Tibial artery (tissue), 4 donors: ENCODE data around the gene CASD1.

Experiments
- DNase-seq, 2 donors: peaks; one replicate each; pipeline ENCODE4 v3.0.0-alpha.2; 2019
- H3K27ac ChIP-seq, 2 donors: fragments of 200-600 bp; sonication (generic) in 1 of 2; 1 replicate in 1 of 2; 2 replicates in 1 of 2; pipeline ENCODE4 v1.5.1; 2018 to 2019; ENCODE audit warnings: mild to moderate bottlenecking in 1 of 2
- H3K27me3 ChIP-seq, 2 donors: fragments of 200-600 bp; sonication (generic) in 1 of 2; one replicate each; pipeline versions ENCODE4 v1.5.1 to v1.6.0; 2016 to 2019
- H3K36me3 ChIP-seq, 3 donors: fragments of 200-600 bp; sonication (generic) in 2 of 3; one replicate each; pipeline ENCODE4 v1.5.1; 2016 to 2019; ENCODE audit warnings: mild to moderate bottlenecking in 2 of 3
- H3K4me1 ChIP-seq, 4 donors: fragments of 200-600 bp; sonication (generic) in 2 of 4; 1 replicate in 3 of 4; 2 replicates in 1 of 4; pipeline ENCODE4 v1.5.1; 2016 to 2019
- H3K4me3 ChIP-seq, 2 donors: fragments of 200-600 bp; sonication (generic) in 1 of 2; 1 replicate in 1 of 2; 2 replicates in 1 of 2; pipeline ENCODE4 v1.5.1; 2018 to 2019; ENCODE audit warnings: mild to moderate bottlenecking in 2 of 2
- H3K9me3 ChIP-seq, 3 donors: fragments of 200-600 bp; sonication (generic) in 1 of 3; one replicate each; pipeline ENCODE4 v1.5.1; 2016 to 2019
- intact Hi-C: fragments of 100-400 bp; cut with DNase I; formaldehyde crosslinking; loops from one replicate; pipeline ENCODE4 v1.15.0; 2023; ENCODE audit warnings: low total_unique reads
- TF ChIP-seq, protein P1 (sequence below), 2 experiments: fragments of 200-600 bp in 1 of 2; fragments of 450-650 bp in 1 of 2; IDR thresholded peaks; one replicate each; pipeline ENCODE4 v1.5.1; 2017 to 2019; ENCODE audit warnings: antibody characterized with exemption in 2 of 2, mild to moderate bottlenecking in 1 of 2, moderate library complexity in 1 of 2

CASD1 gene

DNA sequence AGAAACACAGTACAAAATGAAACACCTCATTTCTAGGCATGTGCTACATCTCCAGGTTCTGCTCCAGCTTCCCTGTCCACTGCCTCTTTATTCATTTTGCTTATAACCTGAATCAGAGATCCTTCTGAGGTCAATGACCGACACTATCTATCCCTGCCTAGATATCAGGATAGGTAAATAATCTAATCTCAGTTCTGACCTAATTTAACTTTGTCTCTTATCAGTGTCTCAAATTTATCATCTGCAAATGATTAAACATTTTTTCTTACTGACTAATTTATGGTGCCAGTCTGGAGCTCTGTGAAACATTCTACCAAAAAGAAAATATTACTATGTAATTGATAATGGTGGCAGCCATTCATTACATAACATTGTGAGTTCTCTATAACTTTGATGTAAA, 85.3 kb downstream of the CASD1 start:
- Histone ChIP-seq H3K9me3 (no peaks in the 10 kb centered on the region), H3K36me3 (peaks cover 0 to 15% (median 4%) of the 10 kb centered on the region in 3 donors), H3K27ac (no peak overlapping the region), H3K4me3 (no peak overlapping the region), H3K27me3 (no peaks in the 10 kb centered on the region), H3K4me1 (no peaks in the 10 kb centered on the region)
- intact Hi-C loops = no loop called here
- DNase-seq = no peak
- TF ChIP-seq, protein P1, sequence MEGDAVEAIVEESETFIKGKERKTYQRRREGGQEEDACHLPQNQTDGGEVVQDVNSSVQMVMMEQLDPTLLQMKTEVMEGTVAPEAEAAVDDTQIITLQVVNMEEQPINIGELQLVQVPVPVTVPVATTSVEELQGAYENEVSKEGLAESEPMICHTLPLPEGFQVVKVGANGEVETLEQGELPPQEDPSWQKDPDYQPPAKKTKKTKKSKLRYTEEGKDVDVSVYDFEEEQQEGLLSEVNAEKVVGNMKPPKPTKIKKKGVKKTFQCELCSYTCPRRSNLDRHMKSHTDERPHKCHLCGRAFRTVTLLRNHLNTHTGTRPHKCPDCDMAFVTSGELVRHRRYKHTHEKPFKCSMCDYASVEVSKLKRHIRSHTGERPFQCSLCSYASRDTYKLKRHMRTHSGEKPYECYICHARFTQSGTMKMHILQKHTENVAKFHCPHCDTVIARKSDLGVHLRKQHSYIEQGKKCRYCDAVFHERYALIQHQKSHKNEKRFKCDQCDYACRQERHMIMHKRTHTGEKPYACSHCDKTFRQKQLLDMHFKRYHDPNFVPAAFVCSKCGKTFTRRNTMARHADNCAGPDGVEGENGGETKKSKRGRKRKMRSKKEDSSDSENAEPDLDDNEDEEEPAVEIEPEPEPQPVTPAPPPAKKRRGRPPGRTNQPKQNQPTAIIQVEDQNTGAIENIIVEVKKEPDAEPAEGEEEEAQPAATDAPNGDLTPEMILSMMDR (IDR thresholded peaks at IDR 0.05) = no peak

GRCh38 chr7:94595717-94596116, 86.1 kb downstream of the CASD1 start:
- intact Hi-C loops = no loop called here
- TF ChIP-seq, protein P1 (IDR thresholded peaks at IDR 0.05) = no peak
- H3K27ac ChIP-seq = no peak overlapping the region

DNA sequence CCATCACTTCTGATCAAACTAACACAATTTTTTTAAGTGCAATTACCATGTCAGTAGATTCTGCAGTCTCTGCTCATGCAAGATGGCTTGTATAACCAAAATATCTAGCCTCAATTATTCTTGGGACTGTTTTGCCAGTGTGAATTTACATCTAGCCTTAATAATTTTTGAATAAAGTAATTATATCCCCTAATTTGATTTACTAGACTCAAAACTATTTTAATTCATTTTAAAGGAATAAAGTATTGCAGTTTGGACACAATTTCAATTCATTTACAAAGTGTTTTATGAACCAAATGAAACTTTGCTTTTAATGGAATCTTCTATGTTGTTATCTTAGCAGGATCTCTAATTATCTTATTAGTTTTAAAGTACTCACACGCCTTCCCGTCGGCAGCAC, 90.7 kb downstream of the CASD1 start:
- TF ChIP-seq, protein P1 (IDR thresholded peaks at IDR 0.05) = no peak
- Histone ChIP-seq H3K27ac (no peak overlapping the region), H3K4me1 (no peaks in the 10 kb centered on the region), H3K4me3 (no peak overlapping the region), H3K27me3 (no peaks in the 10 kb centered on the region), H3K9me3 (no peaks in the 10 kb centered on the region), H3K36me3 (peaks cover 0 to 17% (median 4%) of the 10 kb centered on the region in 3 donors)
- intact Hi-C loops = no loop called here
- no peak for DNase-seq

More at GRCh38 chr7:94595717-94596116, 86.1 kb downstream of the CASD1 start:
- Histone ChIP-seq H3K27me3 (no peaks in the 10 kb centered on the region), H3K9me3 (no peaks in the 10 kb centered on the region), H3K4me3 (no peak overlapping the region), H3K4me1 (no peaks in the 10 kb centered on the region), H3K36me3 (peaks cover 0 to 17% (median 4%) of the 10 kb centered on the region in 3 donors)
- no peak for DNase-seq

DNA sequence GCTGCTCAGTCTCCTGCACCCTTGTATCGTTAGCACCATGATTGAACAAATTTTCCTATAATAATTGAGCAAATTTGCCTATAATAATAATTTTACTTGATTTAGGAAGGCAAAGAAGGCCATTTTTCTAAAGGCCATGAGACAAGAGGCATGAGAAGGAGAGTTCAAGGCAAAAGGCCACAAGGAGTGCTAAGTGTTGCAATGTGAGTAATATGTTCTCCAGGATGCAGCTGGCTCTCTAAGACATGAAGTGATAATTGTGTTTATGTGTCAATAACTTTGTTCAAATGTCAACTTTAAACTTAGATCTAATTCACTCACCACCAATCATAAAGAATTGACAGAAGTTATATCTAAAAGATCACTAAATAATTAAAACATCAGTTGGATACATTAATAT, 92.6 kb downstream of the CASD1 start:
- H3K4me1 ChIP-seq = no peaks in the 10 kb centered on the region
- no peaks in the 10 kb centered on the region for H3K27me3 ChIP-seq
- H3K36me3 ChIP-seq = peaks cover 0 to 15% (median 4%) of the 10 kb centered on the region in 3 donors
- H3K4me3 ChIP-seq = no peak overlapping the region
- H3K27ac ChIP-seq = no peak overlapping the region
- DNase-seq = no peak
- intact Hi-C loops = no loop called here
- no peaks in the 10 kb centered on the region for H3K9me3 ChIP-seq
- TF ChIP-seq, protein P1 (IDR thresholded peaks at IDR 0.05) = no peak

DNA sequence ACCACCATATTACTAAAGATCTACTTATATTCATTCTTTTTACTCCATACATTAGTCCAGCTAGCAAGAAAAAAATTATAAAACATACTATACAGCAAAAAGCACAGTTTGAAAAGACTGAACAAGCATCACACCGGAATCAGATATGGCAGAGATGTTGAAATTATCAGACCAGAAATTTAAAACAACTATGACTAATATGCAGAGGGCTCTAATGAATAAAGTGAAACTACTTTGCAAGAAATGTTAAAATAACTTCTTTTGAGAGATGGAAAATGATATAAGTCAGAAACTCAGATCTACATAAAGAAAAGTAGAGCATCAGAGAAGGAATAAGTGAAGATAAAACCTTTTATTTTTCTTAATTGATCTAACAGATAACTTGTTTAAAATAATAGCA, 95.4 kb downstream of the CASD1 start:
- H3K9me3 ChIP-seq = no peaks in the 10 kb centered on the region
- H3K4me1 ChIP-seq = no peaks in the 10 kb centered on the region
- intact Hi-C loops = no loop called here
- no peak for DNase-seq
- TF ChIP-seq, protein P1 (IDR thresholded peaks at IDR 0.05) = no peak
- H3K4me3 ChIP-seq = no peak overlapping the region
- H3K36me3 ChIP-seq = peaks cover 0 to 4% (median 0%) of the 10 kb centered on the region in 3 donors
- no peak overlapping the region for H3K27ac ChIP-seq
- H3K27me3 ChIP-seq = no peaks in the 10 kb centered on the region
